ENCODE results near the gene TMEM51. TPM values are rescaled to one million over a fixed set of nuclear protein-coding genes. Genes with fewer than 3 reads are reported as not detected.

Gene TMEM51
- total RNA-seq, 4 donors from 2014 or later, result 8.5 to 10.3 (median 9.1) TPM

DNA sequence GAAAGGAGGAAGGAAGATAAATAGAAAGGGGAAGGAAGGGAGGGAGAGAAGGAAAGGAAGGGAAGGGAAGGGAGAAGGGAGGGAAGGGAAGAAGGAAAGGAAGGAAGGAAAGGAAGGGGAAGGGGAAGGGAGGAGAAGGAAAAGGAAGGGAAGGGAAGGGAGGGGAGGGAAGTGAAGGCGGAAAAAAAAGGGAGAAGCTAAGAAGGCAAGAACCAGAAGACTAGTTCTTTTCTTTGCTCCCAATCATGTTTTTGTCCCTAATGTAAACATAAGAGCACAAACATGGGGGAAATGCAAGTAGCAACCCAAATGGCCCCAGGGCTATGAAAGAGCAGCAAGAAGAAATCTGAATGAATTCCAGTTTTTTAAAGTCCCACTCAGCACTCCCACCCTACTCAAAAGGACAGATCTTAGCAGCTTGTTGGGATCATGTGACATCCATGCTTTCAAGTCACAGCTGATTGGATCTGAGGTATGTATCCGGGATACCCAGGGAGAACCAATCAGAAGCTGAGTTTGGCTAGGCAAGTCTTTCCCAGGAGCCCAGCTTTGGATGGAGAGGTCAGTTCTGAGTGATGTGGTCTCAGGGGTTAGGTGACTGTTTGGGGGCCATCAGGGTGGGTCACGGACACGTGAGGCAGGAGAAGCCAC lies 69.2 kb downstream of the TMEM51 start:
- TF ChIP-seq, protein P1, sequence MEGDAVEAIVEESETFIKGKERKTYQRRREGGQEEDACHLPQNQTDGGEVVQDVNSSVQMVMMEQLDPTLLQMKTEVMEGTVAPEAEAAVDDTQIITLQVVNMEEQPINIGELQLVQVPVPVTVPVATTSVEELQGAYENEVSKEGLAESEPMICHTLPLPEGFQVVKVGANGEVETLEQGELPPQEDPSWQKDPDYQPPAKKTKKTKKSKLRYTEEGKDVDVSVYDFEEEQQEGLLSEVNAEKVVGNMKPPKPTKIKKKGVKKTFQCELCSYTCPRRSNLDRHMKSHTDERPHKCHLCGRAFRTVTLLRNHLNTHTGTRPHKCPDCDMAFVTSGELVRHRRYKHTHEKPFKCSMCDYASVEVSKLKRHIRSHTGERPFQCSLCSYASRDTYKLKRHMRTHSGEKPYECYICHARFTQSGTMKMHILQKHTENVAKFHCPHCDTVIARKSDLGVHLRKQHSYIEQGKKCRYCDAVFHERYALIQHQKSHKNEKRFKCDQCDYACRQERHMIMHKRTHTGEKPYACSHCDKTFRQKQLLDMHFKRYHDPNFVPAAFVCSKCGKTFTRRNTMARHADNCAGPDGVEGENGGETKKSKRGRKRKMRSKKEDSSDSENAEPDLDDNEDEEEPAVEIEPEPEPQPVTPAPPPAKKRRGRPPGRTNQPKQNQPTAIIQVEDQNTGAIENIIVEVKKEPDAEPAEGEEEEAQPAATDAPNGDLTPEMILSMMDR (IDR thresholded peaks at IDR 0.05), result no peak
- peak in 1 of 2 donors; percentile 68 for DNase-seq (ENCODE audit: low spot score in 2 of 2)
- H3K4me3 ChIP-seq (ENCODE audit: low read depth, poor library complexity, severe bottlenecking), result no peak overlapping the region
- WGBS, 2 donors, result 89 to 93% methylated on average over 4 of the region's 4 CpGs
- intact Hi-C loops (cut with DNase I; ENCODE audit: low total_unique reads), result no loop called here

GRCh38 chr1:15224259-15224869 lies 70.8 kb downstream of the TMEM51 start:
- DNase-seq (ENCODE audit: low spot score in 2 of 2), result peak in 1 of 2 donors; percentile 50
- TF ChIP-seq, protein P1 (IDR thresholded peaks at IDR 0.05), result no peak
- no peak for TF ChIP-seq POLR2A (IDR thresholded peaks at IDR 0.05)
- intact Hi-C loops (cut with DNase I; ENCODE audit: low total_unique reads), result no loop called here
- 80 to 87% methylated on average over 8 of the region's 8 CpGs for WGBS, 2 donors
- H3K4me3 ChIP-seq (ENCODE audit: low read depth, poor library complexity, severe bottlenecking), result no peak overlapping the region

GRCh38 chr1:15224974-15225373 lies 71.4 kb downstream of the TMEM51 start:
- 62 to 68% methylated on average over 4 of the region's 4 CpGs for WGBS, 2 donors
- no peak for DNase-seq (ENCODE audit: low spot score in 2 of 2)
- H3K4me3 ChIP-seq (ENCODE audit: low read depth, poor library complexity, severe bottlenecking), result no peak overlapping the region
- intact Hi-C loops (cut with DNase I; ENCODE audit: low total_unique reads), result no loop called here
- no peak for TF ChIP-seq POLR2A (IDR thresholded peaks at IDR 0.05)
- TF ChIP-seq, protein P1 (IDR thresholded peaks at IDR 0.05), result no peak

DNA sequence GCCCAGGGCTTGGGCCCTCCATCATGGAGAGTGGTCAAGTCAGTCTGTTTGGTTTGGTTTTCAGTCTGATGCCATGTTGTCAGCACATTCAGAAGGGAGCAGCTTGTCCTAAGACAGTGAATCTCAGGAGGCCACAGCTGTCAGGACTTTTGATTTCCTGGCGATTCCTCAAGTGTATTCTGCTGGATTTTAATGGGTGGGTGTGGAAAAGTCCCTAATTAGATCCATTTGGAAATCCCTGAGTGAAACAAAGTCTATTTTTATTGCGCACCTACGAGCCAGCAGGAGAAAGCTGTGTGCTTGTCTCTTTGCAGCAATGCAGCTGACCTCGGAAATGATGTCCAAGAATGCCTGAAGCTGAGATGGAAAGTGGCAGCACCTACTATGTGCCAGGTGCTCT lies 71.9 kb downstream of the TMEM51 start:
- TF ChIP-seq, protein P1 (IDR thresholded peaks at IDR 0.05), result no peak
- no peak for TF ChIP-seq POLR2A (IDR thresholded peaks at IDR 0.05)
- no peak for DNase-seq (ENCODE audit: low spot score in 2 of 2)
- intact Hi-C loops (cut with DNase I; ENCODE audit: low total_unique reads), result no loop called here
- no peak overlapping the region for H3K4me3 ChIP-seq (ENCODE audit: low read depth, poor library complexity, severe bottlenecking)
- 43 to 58% methylated on average over 4 of the region's 4 CpGs for WGBS, 2 donors

DNA sequence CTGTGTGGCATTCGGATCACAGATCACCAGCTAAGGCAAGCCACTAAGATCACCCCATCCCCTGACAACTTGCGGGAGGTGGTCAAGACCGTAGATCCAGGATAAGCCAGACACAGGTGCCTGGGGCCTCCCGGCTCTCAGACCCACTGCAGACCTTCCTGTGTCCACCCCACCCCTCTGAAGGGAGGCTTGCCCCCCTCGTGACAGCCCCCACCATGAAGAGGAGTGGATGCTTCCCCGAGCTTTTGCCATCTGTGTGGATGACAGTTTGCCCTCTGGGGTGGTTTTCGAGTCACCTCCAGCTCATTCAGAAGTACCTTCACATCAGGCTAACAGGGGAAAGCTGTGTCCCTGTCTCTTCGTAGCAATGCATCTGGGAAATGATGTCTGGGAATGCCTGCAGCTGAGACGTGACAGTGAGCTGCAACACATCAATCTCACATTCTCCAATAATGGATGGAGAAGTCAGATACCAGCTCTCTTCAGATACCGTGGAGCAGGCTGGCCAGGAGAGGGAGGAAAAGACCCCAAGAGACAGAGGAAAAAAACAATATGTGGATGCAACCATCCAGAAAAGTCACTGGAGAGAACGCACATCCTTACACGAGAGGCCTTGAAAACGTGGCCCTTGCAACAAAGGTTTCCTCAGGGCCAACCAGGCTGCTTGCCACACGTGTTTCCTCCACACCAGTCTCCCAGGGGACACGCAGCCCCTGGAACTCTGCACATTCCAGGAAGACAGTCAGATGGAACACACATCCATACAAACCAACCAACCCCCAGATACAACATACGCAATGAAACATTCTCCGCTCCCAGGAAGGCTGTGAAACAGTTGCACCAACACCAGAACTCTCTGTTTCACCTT lies 73.1 kb downstream of the TMEM51 start:
- no peak for DNase-seq (ENCODE audit: low spot score in 2 of 2)
- 80 to 81% methylated on average over 17 of the region's 17 CpGs for WGBS, 2 donors
- intact Hi-C loops (cut with DNase I; ENCODE audit: low total_unique reads), result no loop called here

More for the DNA sequence above, 73.1 kb downstream of the TMEM51 start:
- H3K4me3 ChIP-seq (ENCODE audit: low read depth, poor library complexity, severe bottlenecking), result no peak overlapping the region
- TF ChIP-seq, protein P1 (IDR thresholded peaks at IDR 0.05), result no peak
- TF ChIP-seq POLR2A (IDR thresholded peaks at IDR 0.05), result no peak

Data from lower leg skin (tissue), 4 donors.